Activated T-cell treated with anti-CD3 and anti-CD28 coated beads, Interleukin-2, amount 50 U/mL, for 48 hours (primary cell): ENCODE data around the gene HMSD.

Experiments used
- DNase-seq, 2 experiments: peaks; one replicate each; pipeline ENCODE4 v3.0.0-alpha.2; 2020

The HMSD gene

DNA sequence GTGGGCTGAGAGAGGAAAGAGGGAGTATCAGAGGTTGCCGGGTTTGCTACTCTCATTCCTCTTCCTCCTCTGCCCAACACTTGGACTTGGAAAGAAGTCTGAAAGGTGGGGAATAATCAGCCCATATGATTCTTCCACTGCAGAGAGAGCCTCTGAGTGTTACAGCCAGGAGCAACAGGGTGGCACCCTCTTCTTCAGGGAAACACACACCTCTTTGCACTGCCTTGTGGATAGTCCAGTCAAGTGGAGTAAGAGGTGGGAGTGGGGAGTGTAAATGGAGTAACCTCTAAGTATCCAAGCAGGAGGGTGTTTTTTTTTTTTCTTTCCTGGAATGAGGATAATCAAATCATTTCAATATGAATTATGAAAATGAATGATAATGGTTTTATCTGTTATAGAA lies 11.8 kb downstream of the HMSD start:
- DNase-seq = no peak

DNA sequence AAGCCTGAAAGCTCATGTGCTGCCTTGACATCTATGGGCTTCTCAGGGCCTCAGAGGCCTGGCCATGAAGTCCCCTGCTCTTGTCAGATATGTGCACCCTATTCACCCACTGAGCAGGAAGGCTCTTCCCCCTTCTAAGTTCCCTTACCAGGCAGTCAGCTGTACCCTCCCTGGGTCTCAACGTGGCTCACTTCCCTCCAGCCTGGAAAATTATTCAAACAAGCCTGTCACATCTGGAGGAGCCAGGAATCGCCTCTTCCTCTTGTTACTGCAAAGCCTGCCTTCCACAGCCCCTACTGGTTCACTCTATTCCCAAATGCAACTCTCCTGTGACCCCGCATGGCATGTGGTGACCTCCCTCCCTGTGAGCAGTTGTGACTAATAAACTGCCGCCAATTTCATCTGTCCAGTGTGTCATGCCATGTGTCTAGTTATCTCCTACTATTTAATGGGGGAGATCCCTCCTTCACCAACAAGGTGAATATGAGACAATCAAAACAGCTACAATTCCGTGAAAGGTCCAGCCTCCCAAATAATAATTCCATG lies 12.4 kb downstream of the HMSD start:
- DNase-seq = no peak

- DNase-seq = no peak
These were observed 13.0 kb downstream of the HMSD start for GRCh38 chr18:63962137-63962536.

- peak; percentile 37 to 52 for DNase-seq
These were observed 14.6 kb downstream of the HMSD start for GRCh38 chr18:63963615-63964256.

DNA sequence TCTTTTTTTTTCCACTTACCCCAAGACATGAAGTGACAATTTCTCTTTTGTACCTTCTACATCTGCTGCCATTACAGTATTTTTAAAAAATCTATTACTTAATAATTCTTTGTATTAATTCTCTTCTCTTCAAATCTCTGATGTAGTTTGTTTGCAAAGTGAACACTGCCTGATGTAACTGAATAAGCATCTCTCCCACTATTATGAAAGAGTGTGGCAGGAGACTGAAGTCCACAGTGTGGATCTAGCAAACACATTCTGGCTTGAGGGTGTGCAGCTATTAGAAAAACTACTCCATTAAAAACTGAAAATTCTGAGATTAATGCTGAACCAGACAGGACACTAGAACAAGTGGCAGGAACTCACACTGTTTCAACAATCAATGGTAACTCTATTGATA lies 15.8 kb downstream of the HMSD start:
- DNase-seq = no peak

DNA sequence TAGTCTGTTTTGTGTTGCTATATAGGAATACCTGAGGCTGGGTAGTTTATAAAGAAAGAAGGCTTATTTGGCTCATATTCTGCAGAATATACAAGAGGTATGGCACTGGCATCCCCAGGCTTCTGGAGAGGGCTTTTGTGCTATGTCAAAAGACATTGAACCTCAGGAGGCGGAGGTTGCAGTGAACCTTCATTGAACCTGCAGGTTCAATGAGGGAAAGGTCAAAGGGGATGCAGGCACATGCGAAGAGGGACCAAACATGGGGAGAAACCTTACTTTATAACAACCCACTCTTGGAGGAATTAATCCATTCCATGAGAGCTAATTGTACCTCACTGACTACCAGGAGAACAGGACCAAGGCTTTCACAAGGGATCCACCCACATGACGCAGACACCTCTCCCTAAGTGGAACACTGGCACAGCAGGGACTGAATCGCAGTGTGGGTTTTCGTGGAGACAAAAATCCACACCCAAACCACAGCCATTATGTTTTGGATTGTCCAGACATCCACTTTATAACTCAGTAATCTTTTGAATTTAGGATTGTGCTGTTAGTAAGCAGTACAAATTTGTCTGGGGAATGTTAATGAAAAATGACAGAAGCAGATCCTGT lies 16.7 kb downstream of the HMSD start:
- DNase-seq = no peak

DNA sequence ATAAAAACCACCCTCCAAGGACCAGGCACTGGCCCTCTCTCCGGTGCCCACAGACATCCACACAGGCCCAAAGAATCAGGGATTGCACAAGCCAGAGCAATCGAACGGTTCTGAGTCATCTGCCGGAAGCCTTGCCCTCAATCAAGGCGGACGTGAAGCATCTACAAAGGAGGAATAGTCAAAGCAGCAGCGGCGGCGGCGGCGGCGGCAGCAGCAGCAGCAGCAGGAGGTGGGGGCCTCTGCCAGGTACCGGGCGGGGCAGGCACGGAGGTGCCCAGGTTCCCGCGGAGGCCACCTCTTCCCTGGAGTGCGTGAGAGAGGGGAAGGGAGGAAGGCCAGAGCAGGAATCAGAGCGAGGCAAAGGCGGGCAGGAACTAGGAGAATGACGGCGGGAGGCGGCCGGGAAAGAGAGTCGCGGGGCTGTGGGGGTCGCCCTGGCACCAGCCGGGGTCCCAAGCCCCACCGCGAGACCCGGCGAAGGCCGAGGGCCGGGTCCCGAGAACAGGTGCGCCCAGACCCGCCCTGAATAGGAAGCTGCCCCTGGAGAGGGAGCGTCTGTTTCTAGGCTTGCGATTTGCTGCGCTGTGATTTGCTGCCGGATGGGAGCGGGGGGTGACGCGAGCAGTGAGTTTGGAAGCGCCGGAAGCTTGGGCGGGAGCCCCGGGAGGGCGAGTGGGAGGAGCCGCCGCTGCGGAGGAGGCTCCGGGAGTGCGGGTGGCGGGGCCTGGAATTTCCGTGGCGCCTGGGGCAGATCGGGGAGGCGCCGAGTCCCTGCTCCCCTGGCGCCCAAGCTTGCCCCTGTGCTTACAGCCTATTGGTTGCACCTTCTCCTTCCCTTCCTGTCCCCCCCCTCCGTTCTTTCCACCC lies 21.1 kb downstream of the HMSD start, which contains the start of gene SERPINB8:
TSS of gene SERPINB8 (plus strand) at position 140 of the 867 bp plus-strand sequence. CDS start 8,228 bp downstream, outside the sequence.
- peak; percentile 81 to 85 for DNase-seq

DNA sequence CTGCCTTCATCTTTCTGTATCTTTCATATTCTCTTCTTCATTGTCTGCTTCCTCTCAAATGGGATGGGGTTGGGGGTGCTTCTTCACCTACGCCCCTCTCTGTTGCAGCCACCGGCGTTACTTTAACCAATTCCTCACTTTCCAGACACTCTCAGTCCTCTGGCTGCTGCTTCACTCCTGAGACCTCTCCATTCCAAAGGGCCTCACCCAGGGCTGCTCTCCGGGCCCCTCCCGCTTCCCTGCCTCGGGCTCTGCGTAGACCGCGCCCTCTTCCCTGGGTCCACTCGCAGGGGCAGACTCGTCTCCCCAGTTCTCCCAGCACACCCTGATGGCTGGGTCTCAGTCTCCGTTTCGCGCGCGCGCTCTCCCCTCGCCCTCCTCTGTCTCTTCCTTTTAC lies 21.7 kb downstream of the HMSD start:
- no peak for DNase-seq

DNA sequence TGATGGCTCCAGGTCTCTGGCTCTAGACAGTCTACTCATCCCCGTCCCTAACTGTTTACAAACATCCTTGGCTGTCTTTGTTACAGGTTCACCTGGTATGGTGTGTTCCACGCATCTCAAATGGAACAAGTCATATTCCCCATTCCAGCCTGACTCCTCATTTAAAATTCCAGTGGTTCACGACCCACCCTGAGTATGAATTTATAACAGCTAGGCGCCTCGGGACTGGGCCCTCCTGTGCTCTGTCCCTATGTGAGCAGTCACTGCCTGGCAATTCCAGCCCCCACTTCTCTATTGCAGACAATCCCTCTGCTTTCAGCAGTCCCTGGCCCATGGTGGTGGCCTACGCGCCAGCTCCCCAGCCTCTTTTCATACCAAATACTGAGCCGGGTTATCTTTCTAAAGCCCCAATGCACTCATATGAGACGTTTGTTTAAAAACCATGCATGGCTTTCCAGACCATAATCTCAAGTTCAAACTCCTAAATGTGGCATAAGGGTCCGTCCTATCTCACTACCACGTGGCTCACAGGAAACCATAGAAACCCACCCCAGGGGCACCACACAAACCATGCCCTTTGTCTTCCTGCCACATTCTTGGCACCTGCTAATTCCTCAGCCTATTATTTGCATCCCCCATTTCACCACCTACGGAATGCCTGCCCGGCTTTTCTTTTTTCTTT lies 22.4 kb downstream of the HMSD start:
- no peak for DNase-seq

DNA sequence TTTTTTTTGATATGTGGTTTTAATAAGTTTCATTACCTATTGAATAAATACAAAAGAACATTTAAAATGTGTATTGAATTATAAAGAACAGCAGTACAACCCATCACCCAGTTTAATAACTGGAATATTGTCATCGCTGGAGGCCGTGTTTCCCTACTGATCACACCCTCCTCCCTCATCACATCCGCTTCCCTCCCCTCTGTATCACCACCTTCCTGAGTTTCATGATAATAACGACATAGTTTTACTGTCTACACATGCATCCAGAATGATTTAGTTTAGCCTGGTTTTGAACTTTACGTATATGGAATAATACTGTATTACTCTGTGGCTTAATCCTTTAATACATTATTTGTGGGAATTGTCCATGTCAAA lies 22.9 kb downstream of the HMSD start:
- DNase-seq = no peak

DNA sequence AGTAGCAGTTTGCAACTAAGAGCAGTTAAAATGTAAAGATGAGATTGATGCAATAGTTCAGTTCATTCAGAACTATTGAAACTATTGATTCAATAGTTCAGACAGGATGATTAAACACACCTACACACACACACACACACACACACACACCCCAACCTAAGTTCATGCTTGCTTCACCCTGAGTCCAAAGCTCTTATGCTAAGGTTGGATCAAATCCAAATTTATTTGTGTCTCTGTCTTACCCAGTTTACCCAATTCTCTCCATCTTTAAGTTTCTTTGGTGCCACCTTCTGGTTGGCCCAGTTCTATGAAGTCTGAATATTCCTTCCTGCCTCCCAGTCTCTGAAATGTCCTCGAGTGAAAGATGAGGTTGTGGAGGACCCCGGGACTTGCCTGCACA lies 25.9 kb downstream of the HMSD start:
- DNase-seq = no peak

GRCh38 chr18:63975628-63976027 lies 26.5 kb downstream of the HMSD start:
- DNase-seq = no peak

DNA sequence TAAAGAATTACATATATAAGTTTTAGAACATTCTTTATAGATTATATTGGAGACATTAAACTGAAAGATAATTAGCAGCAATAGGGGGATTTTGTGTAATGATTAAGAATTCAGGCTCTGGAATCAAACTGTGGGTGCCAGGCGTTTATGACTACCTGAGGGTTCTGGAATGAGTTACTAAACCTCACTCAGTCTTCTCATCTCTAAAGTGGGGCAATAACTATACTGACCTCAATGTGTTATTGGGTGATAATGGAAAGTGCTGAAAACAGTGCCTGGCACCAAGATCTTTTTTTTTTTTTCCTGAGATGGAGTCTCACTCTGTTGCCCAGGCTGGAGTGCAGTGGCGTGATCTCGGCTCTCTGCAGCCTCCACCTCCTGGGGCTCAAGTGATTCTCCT lies 27.9 kb downstream of the HMSD start:
- no peak for DNase-seq

- peak in 1 of 2 experiments; percentile 39 for DNase-seq
These were observed 30.4 kb downstream of the HMSD start for GRCh38 chr18:63979409-63979920.

DNA sequence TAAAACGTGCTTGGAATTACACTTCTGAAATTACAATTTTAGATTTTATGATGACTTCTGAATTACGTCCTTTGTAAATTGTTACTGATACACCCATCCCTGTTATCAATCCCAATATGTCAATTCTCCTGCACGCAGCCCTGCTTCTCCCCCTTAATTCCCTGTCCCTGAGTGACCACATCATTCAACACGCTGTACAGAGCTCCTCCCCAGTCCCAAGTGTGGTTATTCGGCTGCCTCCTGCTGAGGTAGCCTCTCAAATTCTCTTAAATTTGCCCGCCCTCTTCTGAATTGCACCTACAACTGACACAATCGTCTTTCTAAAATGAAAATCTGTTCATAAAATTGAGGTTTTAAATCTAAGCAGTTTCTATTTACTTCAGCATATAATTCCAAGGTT lies 30.9 kb downstream of the HMSD start:
- DNase-seq = no peak

- DNase-seq = no peak
These were observed 31.9 kb downstream of the HMSD start for GRCh38 chr18:63980896-63981460.

DNA sequence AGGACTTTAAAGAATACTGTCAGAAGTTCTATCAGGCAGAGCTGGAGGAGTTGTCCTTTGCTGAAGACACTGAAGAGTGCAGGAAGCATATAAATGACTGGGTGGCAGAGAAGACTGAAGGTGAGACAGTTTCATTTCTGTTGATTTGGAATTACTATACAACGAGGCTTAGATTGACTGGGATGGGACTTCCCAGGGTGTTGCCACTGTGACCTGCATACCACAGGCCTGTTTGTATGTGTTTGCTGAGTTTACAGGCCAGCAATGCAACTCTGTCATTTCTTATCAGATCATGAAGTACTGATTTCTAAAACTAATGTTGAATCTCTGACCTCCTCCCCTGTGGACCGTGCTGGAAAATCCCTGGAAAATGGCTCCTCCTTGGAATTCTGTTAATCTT lies 32.6 kb downstream of the HMSD start:
- no peak for DNase-seq

DNA sequence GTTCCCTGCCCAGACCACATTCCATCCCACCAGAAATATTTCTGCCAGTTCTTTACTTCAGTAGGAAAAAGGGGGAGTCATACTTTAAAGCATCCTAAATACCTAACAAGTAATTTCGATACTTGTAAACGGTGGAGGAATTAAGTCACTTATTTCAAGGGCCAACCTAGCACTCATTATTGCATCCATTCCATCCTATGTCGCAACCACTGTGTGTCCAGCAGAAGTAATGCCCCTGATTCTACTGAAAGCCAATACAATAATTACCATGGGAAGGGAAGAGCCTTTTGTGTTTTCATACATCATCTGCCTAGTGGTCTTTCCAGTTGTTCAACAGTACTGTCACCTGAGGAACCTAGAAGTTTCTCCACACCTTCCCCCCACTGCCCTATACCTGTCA lies 33.3 kb downstream of the HMSD start:
- no peak for DNase-seq

DNA sequence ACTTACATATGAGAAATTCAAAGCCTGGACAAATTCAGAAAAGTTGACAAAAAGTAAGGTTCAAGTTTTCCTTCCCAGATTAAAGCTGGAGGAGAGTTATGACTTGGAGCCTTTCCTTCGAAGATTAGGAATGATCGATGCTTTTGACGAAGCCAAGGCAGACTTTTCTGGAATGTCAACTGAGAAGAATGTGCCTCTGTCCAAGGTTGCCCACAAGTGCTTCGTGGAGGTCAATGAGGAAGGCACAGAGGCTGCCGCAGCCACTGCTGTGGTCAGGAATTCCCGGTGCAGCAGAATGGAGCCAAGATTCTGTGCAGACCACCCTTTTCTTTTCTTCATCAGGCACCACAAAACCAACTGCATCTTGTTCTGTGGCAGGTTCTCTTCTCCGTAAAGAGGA lies 37.8 kb downstream of the HMSD start:
- DNase-seq = no peak

- no peak for DNase-seq
These were observed 38.6 kb downstream of the HMSD start for GRCh38 chr18:63987743-63988142.

GRCh38 chr18:63992751-63993150 lies 43.6 kb downstream of the HMSD start:
- DNase-seq = no peak

DNA sequence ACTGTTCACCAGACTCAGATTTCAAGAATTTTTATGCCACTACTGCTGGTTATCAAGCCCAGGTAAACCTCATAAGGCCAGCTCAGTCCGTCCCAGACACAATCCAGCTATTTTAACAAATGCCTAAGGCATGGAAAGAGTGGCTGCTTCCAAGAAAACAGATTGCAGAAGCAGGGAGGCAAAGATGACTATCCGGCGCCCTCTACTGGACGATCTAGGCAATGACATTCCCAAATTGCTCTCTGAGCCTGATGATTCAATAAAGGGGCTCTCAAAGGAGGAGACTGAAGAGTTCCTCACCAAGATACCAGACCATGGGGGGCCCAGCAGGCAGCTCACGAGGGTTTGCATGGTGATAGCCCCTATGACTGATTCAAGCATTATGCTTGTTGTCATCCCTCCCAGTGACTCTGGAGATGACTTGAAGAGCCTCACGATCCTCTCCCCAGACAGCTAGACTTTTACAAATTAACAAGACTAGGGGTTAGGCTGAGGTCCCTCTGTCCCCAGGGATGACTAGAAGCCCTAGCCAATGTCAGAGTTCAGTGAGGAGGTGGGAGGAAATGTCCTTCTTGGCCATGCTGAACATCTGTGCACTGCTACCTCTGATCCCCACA lies 45.8 kb downstream of the HMSD start:
- DNase-seq = peak; percentile 49 to 55
